K562 (cell line): ENCODE measurements around the gene PDE4D. TPM values are rescaled to one million over a fixed set of nuclear protein-coding genes. Genes with fewer than 3 reads are reported as not detected.

Source experiments
- ATAC-seq: fragments of 200-7000 bp; cut with Tn5 transposase; 3 replicates; pipeline ENCODE4 v1.9.1; 2020; ENCODE audit warnings: moderate library complexity
- BruUV-seq: library from RNA; stranded (reverse); fragments of 400-500 nt; replicated peaks from 2 replicates; lab custom pipeline; 2021; lab: Mats Ljungman, UMichigan
- CTCF ChIA-PET: fragments of 300-600 bp; formaldehyde crosslinking; extraction: SDS; loops from one replicate; lab custom pipeline; 2021; ENCODE audit warnings: low intra/inter-chr PET ratio; lab: Yijun Ruan, JAX
- POLR2A ChIA-PET: fragments of 300-600, 350-650 bp; sonication (Branson Sonifier 250); formaldehyde crosslinking; extraction: SDS; loops from one replicate; lab custom pipeline; 2021; ENCODE audit warnings: antibody characterized with exemption, inconsistent platforms; lab: Yijun Ruan, JAX
- DNase-seq, 4 experiments: peaks; one replicate each; pipeline versions ENCODE4 v3.0.0 to v3.0.0-alpha.2; 2011 to 2018; ENCODE audit warnings: low spot score in 3 of 4, mixed read lengths in 3 of 4; ENCODE audit errors: extremely low read depth in 1 of 4
- FAIRE-seq: peaks from 2 replicates; lab custom pipeline; 2011; peaks lifted over from hg19 to GRCh38; lab: Jason Lieb, UNC
- H2AFZ ChIP-seq: 2 replicates; pipeline ENCODE4 v1.6.0; 2011; ENCODE audit warnings: low read depth, low read length, control low read depth, inconsistent platforms
- H3K27ac ChIP-seq: fragments of 200-600 bp; 3 replicates; pipeline ENCODE4 v1.8.0; 2011; ENCODE audit warnings: low read depth, mild to moderate bottlenecking, control low read depth, inconsistent platforms, low read length, moderate library complexity, mixed read lengths; ENCODE audit errors: extremely low read depth
- H3K27me3 ChIP-seq, 2 experiments: fragments of 300-600 bp in 1 of 2; 2 replicates in 1 of 2; 3 replicates in 1 of 2; pipeline versions ENCODE4 v1.6.0 to v1.8.0; 2011; ENCODE audit warnings: inconsistent platforms in 2 of 2, low read length in 2 of 2, mild to moderate bottlenecking in 1 of 2, mixed read lengths in 1 of 2, moderate library complexity in 1 of 2; ENCODE audit not compliant: control insufficient read depth in 2 of 2, insufficient read depth in 2 of 2
- H3K36me3 ChIP-seq: fragments of 300-600 bp; 3 replicates; pipeline ENCODE4 v1.8.0; 2011; ENCODE audit warnings: mild to moderate bottlenecking, low read length, inconsistent platforms; ENCODE audit not compliant: control insufficient read depth, insufficient read depth
- H3K4me1 ChIP-seq, 2 experiments: fragments of 200-600 bp in 1 of 2; replicated peaks in 1 of 2; 2 replicates in 1 of 2; 3 replicates in 1 of 2; pipeline versions ENCODE4 v1.5.1 to v1.8.0; 2011; ENCODE audit warnings: inconsistent platforms in 2 of 2, low read length in 2 of 2, mild to moderate bottlenecking in 1 of 2, mixed read lengths in 1 of 2, moderate library complexity in 1 of 2; ENCODE audit not compliant: control insufficient read depth in 2 of 2, insufficient read depth in 2 of 2
- H3K4me2 ChIP-seq: 2 replicates; pipeline ENCODE4 v1.6.1; 2011; ENCODE audit warnings: low read length, control low read depth, inconsistent platforms, mixed read lengths; ENCODE audit not compliant: insufficient read depth
- H3K4me3 ChIP-seq: fragments of 200-600 bp; sonication (generic), shearing (Covaris generic); 2 replicates; pipeline ENCODE4 v1.5.1; 2016; ENCODE audit warnings: control low read depth, inconsistent platforms
- H3K79me2 ChIP-seq: fragments of 200-600 bp; 3 replicates; pipeline ENCODE4 v1.8.0; 2011; ENCODE audit warnings: low read length, inconsistent platforms; ENCODE audit not compliant: control insufficient read depth, insufficient read depth
- H3K9ac ChIP-seq, 2 experiments: 2 replicates each; pipeline versions ENCODE4 v1.6.0 to v1.6.1; 2011; ENCODE audit warnings: low read depth in 2 of 2, low read length in 2 of 2, control low read depth in 1 of 2, inconsistent platforms in 1 of 2, mild to moderate bottlenecking in 1 of 2, mixed read lengths in 1 of 2; ENCODE audit not compliant: insufficient read depth in 1 of 2
- H3K9me1 ChIP-seq: one replicate; pipeline ENCODE4 v1.6.0; 2011; ENCODE audit warnings: inconsistent platforms, mild to moderate bottlenecking, low read length, moderate library complexity; ENCODE audit not compliant: control insufficient read depth, insufficient read depth
- H3K9me3 ChIP-seq: replicated peaks from 2 replicates; pipeline ENCODE4 v1.5.1; 2011; ENCODE audit warnings: low read depth, low read length, inconsistent platforms; ENCODE audit not compliant: control insufficient read depth, insufficient read depth
- H4K20me1 ChIP-seq: replicated peaks from 2 replicates; pipeline ENCODE4 v1.6.1; 2011; ENCODE audit warnings: low read length, inconsistent platforms, mixed read lengths; ENCODE audit not compliant: control insufficient read depth, insufficient read depth
- COPS2 ChIP-seq: fragments of 450-650 bp; conservative IDR thresholded peaks from 2 replicates; pipeline ENCODE4 v1.6.1; 2016; ENCODE audit warnings: mild to moderate bottlenecking, moderate library complexity
- POLR2B ChIP-seq: fragments of 450-650 bp; IDR thresholded peaks from 2 replicates; pipeline ENCODE4 v1.6.1; 2018; ENCODE audit warnings: low read depth; ENCODE audit not compliant: partially characterized antibody
- RFX1 ChIP-seq: fragments of 450-650 bp; IDR thresholded peaks from 2 replicates; pipeline ENCODE4 v1.6.1; 2016; ENCODE audit warnings: mild to moderate bottlenecking, moderate library complexity
- SRSF7 ChIP-seq: fragments of 200-400 bp; formaldehyde crosslinking; optimal IDR thresholded peaks from 2 replicates; pipeline ENCODE3; 2017; ENCODE audit warnings: mild to moderate bottlenecking, low read depth, low read length
- WGBS: fragments of 100-300 bp; shearing (Covaris generic); methylation state at CpG from one replicate; pipeline ENCODE4 v1.1.6; 2016; ENCODE audit warnings: low coverage, mixed read lengths; ENCODE audit not compliant: insufficient coverage; ENCODE audit errors: missing lambda C conversion rate; 5-methylcytosine and 5-hydroxymethylcytosine counted together
- in situ Hi-C: fragments of 300-500 bp; cut with MboI; formaldehyde crosslinking; loops from 4 replicates; pipeline ENCODE4 v1.15.0; 2018; ENCODE audit warnings: inconsistent platforms, mixed read lengths
- intact Hi-C: fragments of 100-400 bp; cut with micrococcal nuclease; formaldehyde crosslinking; loops from 2 replicates; pipeline ENCODE4 v1.14.2; 2022
- polyA plus RNA-seq, 8 experiments: library from polyadenylated mRNA; depleted of rRNA in 4 of 8; stranded (reverse) in 5 of 8; unstranded in 3 of 8; fragments of >200 nt; fragmentation: Nextera tagmentation in 2 of 8; fragmentation: Illumina TruSeq in 1 of 8; extraction: Ambion mirVana in 2 of 8; extraction: Trizol in 1 of 8; gene quantifications; 2 replicates each; pipeline versions ENCODE4 v1.2.1 to v1.2.3, GENCODE V29; 2011 to 2014; ENCODE audit warnings: inconsistent platforms in 1 of 8, missing spikeins in 1 of 8
- total RNA-seq, 7 experiments: library from RNA; depleted of rRNA in 6 of 7; stranded (reverse); fragments of >200 nt in 6 of 7; fragmentation: Illumina TruSeq in 2 of 7; extraction: Trizol in 2 of 7; gene quantifications; 2 replicates each; pipeline versions ENCODE4 v1.2.1 to v1.2.3, GENCODE V29; 2011 to 2021; ENCODE audit warnings: low replicate concordance in 1 of 7
- TF ChIP-seq, protein P1 (sequence below): fragments of 250-450 bp; sonication (Bioruptor Pico); IDR thresholded peaks from 2 replicates; pipeline ENCODE4 v1.5.0; 2020; ENCODE audit warnings: mild to moderate bottlenecking, borderline replicate concordance
- TF ChIP-seq, protein P2 (sequence below): fragments of 150-350 bp; conservative IDR thresholded peaks from 2 replicates; pipeline ENCODE4 v1.6.1; 2014; ENCODE audit warnings: low read length

PDE4D gene
- total and polyA plus RNA-seq, 9 of the 15 experiments (the other 6 are each of a cell fraction or from before 2014, with no cell fraction given), result 0.04 to 0.46 (median 0.13) TPM

DNA sequence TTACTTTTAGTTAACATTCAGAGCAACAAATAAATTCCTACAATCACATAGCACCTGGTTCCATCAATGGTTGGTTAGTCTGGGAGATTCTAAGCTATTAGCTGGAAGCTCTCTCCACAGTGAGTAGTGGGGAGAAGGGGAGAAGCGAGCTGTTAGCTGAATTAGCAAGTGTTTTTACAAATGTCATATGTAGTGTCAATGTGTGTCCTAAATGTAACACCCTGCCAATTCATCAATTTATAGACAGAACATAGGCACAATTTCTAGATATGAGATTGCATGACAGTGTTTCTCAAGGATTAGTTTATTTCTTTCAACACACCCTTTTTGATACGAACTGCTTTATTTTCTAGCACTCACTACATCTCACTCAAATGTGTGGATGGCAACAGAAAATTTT, 349.0 kb downstream of the PDE4D start:
- Histone ChIP-seq H3K9ac (no peak overlapping the region), H3K27ac (no peak overlapping the region), H3K9me1 (no peaks in the 10 kb centered on the region), H3K27me3 (no peaks in the 10 kb centered on the region), H3K9me3 (no peaks in the 10 kb centered on the region), H3K4me2 (no peak overlapping the region), H2AFZ (no peak overlapping the region), H3K79me2 (no peaks in the 10 kb centered on the region), H3K4me3 (no peak overlapping the region), H4K20me1 (no peaks in the 10 kb centered on the region), H3K36me3 (no peaks in the 10 kb centered on the region), H3K4me1 (no peaks in the 10 kb centered on the region)
- DNase-seq (no peak), ATAC-seq (no peak), FAIRE-seq (no peak)
- BruUV-seq, result no TSS peak
- intact Hi-C loops, result no loop called here
- CTCF ChIA-PET, result no interaction called here
- in situ Hi-C loops, result no loop called here
- TF ChIP-seq RFX1 (no peak), SRSF7 (no peak), COPS2 (no peak), POLR2B (no peak)
- TF ChIP-seq, protein P1, sequence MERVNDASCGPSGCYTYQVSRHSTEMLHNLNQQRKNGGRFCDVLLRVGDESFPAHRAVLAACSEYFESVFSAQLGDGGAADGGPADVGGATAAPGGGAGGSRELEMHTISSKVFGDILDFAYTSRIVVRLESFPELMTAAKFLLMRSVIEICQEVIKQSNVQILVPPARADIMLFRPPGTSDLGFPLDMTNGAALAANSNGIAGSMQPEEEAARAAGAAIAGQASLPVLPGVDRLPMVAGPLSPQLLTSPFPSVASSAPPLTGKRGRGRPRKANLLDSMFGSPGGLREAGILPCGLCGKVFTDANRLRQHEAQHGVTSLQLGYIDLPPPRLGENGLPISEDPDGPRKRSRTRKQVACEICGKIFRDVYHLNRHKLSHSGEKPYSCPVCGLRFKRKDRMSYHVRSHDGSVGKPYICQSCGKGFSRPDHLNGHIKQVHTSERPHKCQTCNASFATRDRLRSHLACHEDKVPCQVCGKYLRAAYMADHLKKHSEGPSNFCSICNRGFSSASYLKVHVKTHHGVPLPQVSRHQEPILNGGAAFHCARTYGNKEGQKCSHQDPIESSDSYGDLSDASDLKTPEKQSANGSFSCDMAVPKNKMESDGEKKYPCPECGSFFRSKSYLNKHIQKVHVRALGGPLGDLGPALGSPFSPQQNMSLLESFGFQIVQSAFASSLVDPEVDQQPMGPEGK (CRISPR knock-in tag), result no peak
- TF ChIP-seq, protein P2, sequence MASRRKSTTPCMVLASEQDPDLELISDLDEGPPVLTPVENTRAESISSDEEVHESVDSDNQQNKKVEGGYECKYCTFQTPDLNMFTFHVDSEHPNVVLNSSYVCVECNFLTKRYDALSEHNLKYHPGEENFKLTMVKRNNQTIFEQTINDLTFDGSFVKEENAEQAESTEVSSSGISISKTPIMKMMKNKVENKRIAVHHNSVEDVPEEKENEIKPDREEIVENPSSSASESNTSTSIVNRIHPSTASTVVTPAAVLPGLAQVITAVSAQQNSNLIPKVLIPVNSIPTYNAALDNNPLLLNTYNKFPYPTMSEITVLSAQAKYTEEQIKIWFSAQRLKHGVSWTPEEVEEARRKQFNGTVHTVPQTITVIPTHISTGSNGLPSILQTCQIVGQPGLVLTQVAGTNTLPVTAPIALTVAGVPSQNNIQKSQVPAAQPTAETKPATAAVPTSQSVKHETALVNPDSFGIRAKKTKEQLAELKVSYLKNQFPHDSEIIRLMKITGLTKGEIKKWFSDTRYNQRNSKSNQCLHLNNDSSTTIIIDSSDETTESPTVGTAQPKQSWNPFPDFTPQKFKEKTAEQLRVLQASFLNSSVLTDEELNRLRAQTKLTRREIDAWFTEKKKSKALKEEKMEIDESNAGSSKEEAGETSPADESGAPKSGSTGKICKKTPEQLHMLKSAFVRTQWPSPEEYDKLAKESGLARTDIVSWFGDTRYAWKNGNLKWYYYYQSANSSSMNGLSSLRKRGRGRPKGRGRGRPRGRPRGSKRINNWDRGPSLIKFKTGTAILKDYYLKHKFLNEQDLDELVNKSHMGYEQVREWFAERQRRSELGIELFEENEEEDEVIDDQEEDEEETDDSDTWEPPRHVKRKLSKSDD, result no peak
- POLR2A ChIA-PET, result no interaction called here
- 0% methylated on average over 2 of the region's 2 CpGs for WGBS
